Pancreas (tissue), 10 donors: ENCODE results near the gene GPR101. TPM values are rescaled to one million over a fixed set of nuclear protein-coding genes. Genes with fewer than 3 reads are reported as not detected.

ENCODE experiments used
- ATAC-seq, 4 donors: fragments of 200-7000 bp; cut with Tn5 transposase; one replicate each; pipeline versions ENCODE4 v1.8.0 to v1.9.1; 2020; ENCODE audit warnings: mild to moderate bottlenecking in 4 of 4, moderate library complexity in 4 of 4
- DNase-seq, 6 donors: peaks; one replicate each; pipeline ENCODE4 v3.0.0-alpha.2; 2020
- FAIRE-seq: peaks from 2 replicates; lab custom pipeline; 2012; peaks lifted over from hg19 to GRCh38; lab: Jason Lieb, UNC
- H3K27ac ChIP-seq, 4 donors: fragments of 200-600 bp; sonication (generic); 1 replicate in 3 of 4; 2 replicates in 1 of 4; pipeline versions ENCODE4 v1.5.0 to v1.8.0; 2020
- H3K27me3 ChIP-seq, 4 donors: fragments of 200-600 bp; one replicate each; pipeline ENCODE4 v1.8.0; 2021
- H3K36me3 ChIP-seq, 3 donors: fragments of 200-600 bp; sonication (generic) in 1 of 3; one replicate each; pipeline versions ENCODE4 v1.5.0 to v1.8.0; 2020 to 2021
- H3K4me1 ChIP-seq, 3 donors: fragments of 200-600 bp; one replicate each; pipeline ENCODE4 v1.8.0; 2021
- H3K4me3 ChIP-seq, 4 donors: fragments of 200-600 bp; sonication (generic) in 2 of 4; one replicate each; pipeline versions ENCODE4 v1.5.0 to v1.8.0; 2020 to 2021
- H3K9me3 ChIP-seq, 4 donors: fragments of 200-600 bp; one replicate each; pipeline ENCODE4 v1.8.0; 2021
- CTCF ChIP-seq, 4 donors: fragments of 200-600 bp; sonication (generic) in 3 of 4; IDR thresholded peaks; one replicate each; pipeline versions ENCODE4 v1.5.0 to v1.8.0; 2021; ENCODE audit warnings: antibody characterized with exemption in 4 of 4
- WGBS, 2 donors: extraction: QIAGEN DNeasy Blood & Tissue Kit; methylation state at CpG; one replicate each; pipeline ENCODE4 v1.1.7; 2013; 5-methylcytosine and 5-hydroxymethylcytosine counted together
- intact Hi-C, 3 donors: fragments of 100-400 bp; cut with DNase I; formaldehyde crosslinking; loops; one replicate each; pipeline versions ENCODE4 v1.11.1 to v1.14.2; 2022
- polyA plus RNA-seq, 2 donors: library from polyadenylated mRNA; stranded (reverse); fragments of 200-250 nt; gene quantifications; one replicate each; pipeline ENCODE4 v1.2.3, GENCODE V29; 2013
- total RNA-seq, 6 donors: library from RNA; stranded (reverse); fragmentation: NEBNext Ultra II Directional in 4 of 6; extraction: Animal tissue kit (Norgen Biotek cat#: 25700) in 4 of 6; gene quantifications; one replicate each; pipeline versions ENCODE4 v1.2.1 to v1.2.4, GENCODE V29; 2021 to 2023
- donor health status: healthy with polysubstance abuse.
- donor health status: DM: no; HTN: no; CAD: no; lungs with moderate emphysema.
- donor health status: DM: no; HTN: no; CAD: no.
- donor health status: control.
- donor health status: control.
- donor health status: Bipolar disorder and iron deficiency.
- donor health status: DM: yes; HTN: yes; CAD: no.
- donor health status: DM: no; HTN: no; CAD: no.
- donor health status: DM: no; HTN: no; CAD: no.
- donor health status: DM: yes; HTN: yes; CAD: no.

The GPR101 gene
- total and polyA plus RNA-seq, 8 donors: not detected

- WGBS, 2 donors: 6 to 29% methylated on average over 32 to 34 of the region's 34 CpGs
- Histone ChIP-seq H3K27ac (no peak overlapping the region), H3K9me3 (no peaks in the 10 kb centered on the region), H3K27me3 (peaks cover 0 to 31% (median 0%) of the 10 kb centered on the region in 4 donors), H3K4me3 (peak overlapping the region in 2 of 4 donors; percentile 4 to 22), H3K36me3 (no peaks in the 10 kb centered on the region), H3K4me1 (no peaks in the 10 kb centered on the region)
- DNase-seq: no peak
- intact Hi-C loops: no loop called here
- FAIRE-seq: no peak
- ATAC-seq: no peak
- no peak for TF ChIP-seq CTCF (IDR thresholded peaks at IDR 0.05)
Measured at GRCh38 chrX:137032841-137033773, 688 bp downstream of the GPR101 start.

- TF ChIP-seq CTCF (IDR thresholded peaks at IDR 0.05): no peak
- H3K4me1 ChIP-seq: no peaks in the 10 kb centered on the region
- DNase-seq (no peak), ATAC-seq (no peak), FAIRE-seq (no peak)
- peaks cover 0 to 31% (median 0%) of the 10 kb centered on the region in 4 donors for H3K27me3 ChIP-seq
- 2 to 27% methylated on average over 16 of the region's 16 CpGs for WGBS, 2 donors
- peak overlapping the region in 2 of 4 donors; percentile 14 to 40 for H3K4me3 ChIP-seq
- no peaks in the 10 kb centered on the region for H3K36me3 ChIP-seq
- no peaks in the 10 kb centered on the region for H3K9me3 ChIP-seq
- intact Hi-C loops: no loop called here
- no peak overlapping the region for H3K27ac ChIP-seq
Measured at GRCh38 chrX:137032341-137032694, 1.5 kb downstream of the GPR101 start.

- Histone ChIP-seq H3K4me3 (peak overlapping the region in 2 of 4 donors; percentile 14 to 40), H3K27me3 (peaks cover 0 to 31% (median 0%) of the 10 kb centered on the region in 4 donors), H3K4me1 (no peaks in the 10 kb centered on the region), H3K27ac (no peak overlapping the region), H3K36me3 (no peaks in the 10 kb centered on the region), H3K9me3 (no peaks in the 10 kb centered on the region)
- 1 to 34% methylated on average over 48 to 49 of the region's 49 CpGs for WGBS, 2 donors
- TF ChIP-seq CTCF (IDR thresholded peaks at IDR 0.05): no peak
- ATAC-seq (peak in 3 of 4 donors; percentile 37 to 69 (median 67)), DNase-seq (peak in 2 of 6 donors; percentile 2 to 42), FAIRE-seq (no peak)
- intact Hi-C loops: no loop called here
Measured at GRCh38 chrX:137031517-137032340, 2.1 kb downstream of the GPR101 start.

GRCh38 chrX:137031039-137031438, 2.8 kb downstream of the GPR101 start:
- no peaks in the 10 kb centered on the region for H3K4me1 ChIP-seq
- TF ChIP-seq CTCF (IDR thresholded peaks at IDR 0.05): no peak
- H3K27ac ChIP-seq: no peak overlapping the region
- FAIRE-seq: no peak
- 11 to 44% methylated on average over 16 of the region's 16 CpGs for WGBS, 2 donors
- intact Hi-C loops: no loop called here
- no peaks in the 10 kb centered on the region for H3K9me3 ChIP-seq
- peaks cover 0 to 31% (median 0%) of the 10 kb centered on the region in 4 donors for H3K27me3 ChIP-seq
- no peak overlapping the region for H3K4me3 ChIP-seq
- H3K36me3 ChIP-seq: no peaks in the 10 kb centered on the region
- DNase-seq: peak in 1 of 6 donors; percentile 51
- ATAC-seq: no peak
